ENCODE results near the gene PRDM16. TPM values are rescaled to one million over a fixed set of nuclear protein-coding genes. Genes with fewer than 3 reads are reported as not detected.

PRDM16 gene
- total and polyA plus RNA-seq, 2 of the 8 experiments (the other 6 are each of a cell fraction or from before 2014, with no cell fraction given) = 0.39 to 0.43 TPM

DNA sequence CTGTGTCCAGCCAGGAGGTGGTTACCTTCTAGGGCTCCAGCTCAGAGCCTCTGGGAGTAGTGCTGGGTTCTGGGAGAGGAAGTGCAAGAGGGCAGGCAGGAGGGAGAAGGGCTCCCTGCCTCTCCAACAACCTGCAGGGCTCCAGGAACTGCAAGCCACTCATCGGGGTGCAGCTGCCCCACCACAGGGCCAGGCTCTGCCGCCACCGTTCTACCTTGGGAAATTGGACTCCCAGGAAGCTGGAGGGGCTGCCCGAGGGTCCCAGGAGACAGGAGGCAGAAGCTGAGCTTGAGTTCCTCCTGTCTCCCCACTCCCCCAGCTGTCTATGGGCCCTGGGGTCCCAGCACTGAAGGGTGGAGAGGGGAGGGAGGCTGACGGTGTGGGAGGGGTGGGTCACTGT, 7.4 kb upstream of the PRDM16 start:
- Histone ChIP-seq H2BK15ac (ENCODE audit: low read length) (no peak overlapping the region), H3K4ac (replicated peaks; ENCODE audit: insufficient read length, low read depth, low read length) (no peak overlapping the region), H3K4me3 (ENCODE audit: extremely low read depth in 1 of 4, insufficient read depth in 2 of 4, low read depth in 3 of 4, low read length in 4 of 4) (no peak overlapping the region), H2AFZ (ENCODE audit: low read length) (no peak overlapping the region), H3K4me2 (ENCODE audit: insufficient read depth in 1 of 2, low read depth in 2 of 2, low read length in 2 of 2) (no peak overlapping the region), H3K27ac (ENCODE audit: low read depth, low read length) (no peak overlapping the region), H3K23ac (ENCODE audit: insufficient read length) (no peak overlapping the region), H4K20me1 (replicated peaks in 1 of 2; ENCODE audit: control insufficient read depth in 1 of 2, insufficient read depth in 2 of 2, low read length in 2 of 2) (peaks cover 0 to 8% of the 10 kb centered on the region in 2 experiments), H2BK5ac (ENCODE audit: low read depth, low read length) (no peak overlapping the region), H4K5ac (ENCODE audit: insufficient read length, low read depth, low read length) (no peak overlapping the region), H2BK12ac (ENCODE audit: low read depth, low read length) (no peak overlapping the region), H4K8ac (ENCODE audit: extremely low read depth, insufficient read depth, low read length) (no peak overlapping the region), H3K9ac (replicated peaks in 1 of 4; ENCODE audit: extremely low read depth in 1 of 4, low read depth in 3 of 4, low read length in 3 of 4) (no peak overlapping the region), H3K27me3 (replicated peaks in 1 of 4; ENCODE audit: control insufficient read depth in 3 of 4, extremely low read depth in 1 of 4, insufficient read depth in 3 of 4, low read length in 3 of 4) (peaks cover 52 to 63% (median 60%) of the 10 kb centered on the region in 4 experiments), H3K79me1 (ENCODE audit: low read depth, low read length) (no peaks in the 10 kb centered on the region), H3K79me2 (ENCODE audit: control insufficient read depth in 1 of 2, insufficient read depth in 2 of 2, low read length in 2 of 2) (no peaks in the 10 kb centered on the region), H3K36me3 (ENCODE audit: control insufficient read depth in 2 of 4, insufficient read depth in 4 of 4, low read length in 3 of 4) (no peaks in the 10 kb centered on the region; a peak in 1 of 8 replicates), H3K56ac (replicated peaks; ENCODE audit: insufficient read length, low read depth, low read length) (no peak overlapping the region), H3K18ac (ENCODE audit: extremely low read depth, low read length) (no peak overlapping the region), H3K4me1 (replicated peaks in 1 of 4; ENCODE audit: control insufficient read depth in 3 of 4, insufficient read depth in 4 of 4, low read length in 3 of 4) (peaks cover 0 to 23% (median 11%) of the 10 kb centered on the region in 4 experiments; a peak in 4 of 7 replicates), H2BK120ac (replicated peaks; ENCODE audit: low read depth, low read length) (no peak overlapping the region), H4K91ac (replicated peaks; ENCODE audit: insufficient read length, low read length) (no peak overlapping the region), H3K14ac (ENCODE audit: insufficient read length) (no peak overlapping the region), H2BK20ac (ENCODE audit: low read length) (no peak overlapping the region), H3K9me3 (ENCODE audit: insufficient read depth in 2 of 2, low read depth in 1 of 2, low read length in 1 of 2) (peaks cover 0 to 4% of the 10 kb centered on the region in 2 experiments; a peak in 2 of 4 replicates), H3K23me2 (ENCODE audit: low read depth, low read length) (peaks cover 4% of the 10 kb centered on the region; the same call in 1 of the 2 replicates), H2AK5ac (ENCODE audit: low read depth, low read length) (no peak overlapping the region)
- FAIRE-seq = no peak
- DNase-seq (ENCODE audit: low read depth in 1 of 2, low spot score in 2 of 2) = peak in 1 of 2 experiments; percentile 41
- 76% methylated on average over 4 of the region's 5 CpGs; no CpG with 5 or more reads in 1 of the 2 experiments for WGBS, 2 experiments (ENCODE audit: extremely low coverage in 1 of 2, insufficient coverage in 1 of 2, insufficient read length in 1 of 2, insufficient replicate concordance in 2 of 2, low coverage in 1 of 2, low lambda C conversion rate in 2 of 2, missing lambda C conversion rate in 1 of 2)
- ChIA-PET POLR2A (ENCODE audit: partially characterized antibody) (no interaction called here), CTCF (ENCODE audit: partially characterized antibody) (interaction anchor here (0.6 to 1.1 kb wide), 3 partner anchors 82 to 506 kb away, joined by 3 to 4 read pairs (median 3); partner anchors contain the start of gene TNFRSF14)
- TF ChIP-seq KDM5A (IDR thresholded peaks at IDR 0.05; ENCODE audit: low read length) (no peak), YY1 (IDR thresholded peaks at IDR 0.05; ENCODE audit: low read depth, low read length) (no peak), TAF7 (optimal IDR thresholded peaks at IDR 0.05; ENCODE audit: borderline replicate concordance, low read depth, low read length) (no peak), MAX (IDR thresholded peaks at IDR 0.05) (no peak), SP1 (IDR thresholded peaks at IDR 0.05; ENCODE audit: low read depth, low read length) (no peak), HDAC2 (IDR thresholded peaks at IDR 0.05; ENCODE audit: borderline replicate concordance in 1 of 2, low read depth in 2 of 2, low read length in 2 of 2) (no peak), RFX5 (IDR thresholded peaks at IDR 0.05; ENCODE audit: borderline replicate concordance, low read depth, low read length) (no peak), NRF1 (IDR thresholded peaks at IDR 0.05; ENCODE audit: low read depth, low read length) (no peak), BACH1 (IDR thresholded peaks at IDR 0.05; ENCODE audit: low read length) (no peak)

Measured in H1 (cell line).